Measurements from ENCODE around the gene MRPS27.
A peak's percentile ranks its signal among the peaks of the same experiment; 100 is the strongest.

MRPS27 gene

GRCh38 chr5:72319976-72320752 is at the start of gene MRPS27, which contains the start of gene PTCD2:
Gene MRPS27, minus strand, starts transcription at chr5:72320240. Its CDS starts 19 bp downstream, at chr5:72320221.
Gene PTCD2, plus strand, starts transcription at chr5:72320373. Its CDS starts 10 bp downstream, at chr5:72320383.
- DNase-seq = peak; percentile 96 to 98

- DNase-seq = no peak
Measured at GRCh38 chr5:72369711-72370110, 49.7 kb upstream of the MRPS27 start.

- DNase-seq = no peak
Measured at GRCh38 chr5:72369301-72369700, 49.3 kb upstream of the MRPS27 start.

GRCh38 chr5:72368271-72368670 is 48.2 kb upstream of the MRPS27 start:
- no peak for DNase-seq

GRCh38 chr5:72366324-72366976 is 46.4 kb upstream of the MRPS27 start:
- DNase-seq = peak; percentile 57 to 86

- no peak for DNase-seq
Measured at GRCh38 chr5:72364951-72365350, 44.9 kb upstream of the MRPS27 start.

- no peak for DNase-seq
Measured at GRCh38 chr5:72364171-72364570, 44.1 kb upstream of the MRPS27 start.

GRCh38 chr5:72363166-72363802 is 43.2 kb upstream of the MRPS27 start:
- DNase-seq = no peak

GRCh38 chr5:72359886-72360285 is 39.8 kb upstream of the MRPS27 start:
- no peak for DNase-seq

- DNase-seq = no peak
Measured at GRCh38 chr5:72358925-72359324, 38.9 kb upstream of the MRPS27 start.

- no peak for DNase-seq
Measured at GRCh38 chr5:72356361-72356760, 36.3 kb upstream of the MRPS27 start.

- peak in 1 of 2 donors; percentile 37 for DNase-seq
Measured at GRCh38 chr5:72355706-72356299, 35.8 kb upstream of the MRPS27 start.

- DNase-seq = no peak
Measured at GRCh38 chr5:72353046-72353445, 33.0 kb upstream of the MRPS27 start.

GRCh38 chr5:72352616-72353015 is 32.6 kb upstream of the MRPS27 start:
- DNase-seq = peak; percentile 37 to 54

- peak in 1 of 2 donors; percentile 16 for DNase-seq
Measured at GRCh38 chr5:72351376-72351775, 31.3 kb upstream of the MRPS27 start.

GRCh38 chr5:72347801-72348308 is 27.8 kb upstream of the MRPS27 start:
- peak; percentile 89 to 90 for DNase-seq

- no peak for DNase-seq
Measured at GRCh38 chr5:72346398-72346797, 26.4 kb upstream of the MRPS27 start.

GRCh38 chr5:72338689-72339209 is 18.7 kb upstream of the MRPS27 start:
- no peak for DNase-seq

GRCh38 chr5:72337159-72337558 is 17.1 kb upstream of the MRPS27 start:
- DNase-seq = no peak

- DNase-seq = no peak
Measured at GRCh38 chr5:72330712-72331111, 10.7 kb upstream of the MRPS27 start.

- DNase-seq = no peak
Measured at GRCh38 chr5:72328172-72328571, 8.1 kb upstream of the MRPS27 start.

- no peak for DNase-seq
Measured at GRCh38 chr5:72326306-72326649, 6.2 kb upstream of the MRPS27 start.

Measured in inflammatory macrophage treated with lipopolysaccharide for 1 hour (primary cell).